Kidney epithelial cell (primary cell): Measurements from ENCODE around the gene NECAB2. TPM values are rescaled to one million over a fixed set of nuclear protein-coding genes. Genes with fewer than 3 reads are reported as not detected.

Source experiments
- DNase-seq: peaks from one replicate; pipeline ENCODE4 v3.0.0-alpha.2; 2010; ENCODE audit warnings: low read depth
- H3K27me3 ChIP-seq: 2 replicates; pipeline ENCODE4 v1.6.0; 2011; ENCODE audit warnings: low read length; ENCODE audit not compliant: control insufficient read depth, insufficient read depth
- H3K36me3 ChIP-seq: 2 replicates; pipeline ENCODE4 v1.5.1; 2011; ENCODE audit warnings: low read length; ENCODE audit not compliant: control insufficient read depth, insufficient read depth
- H3K4me3 ChIP-seq: 2 replicates; pipeline ENCODE4 v1.5.1; 2011; ENCODE audit warnings: low read depth, mild to moderate bottlenecking, control low read depth, low read length
- CTCF ChIP-seq: IDR thresholded peaks from 2 replicates; pipeline ENCODE4 v1.5.1; 2011; ENCODE audit warnings: mild to moderate bottlenecking, moderate library complexity, low read length, control low read depth, inconsistent platforms; ENCODE audit not compliant: insufficient read depth, poor library complexity, severe bottlenecking
- total RNA-seq: library from RNA; depleted of rRNA; stranded (reverse); fragments of >200 nt; gene quantifications from 2 replicates; pipeline ENCODE4 v1.2.3, GENCODE V29; 2015

Gene NECAB2
- total RNA-seq, 1 donor from 2014 or later, result not detected

- H3K27me3 ChIP-seq, result no peaks in the 10 kb centered on the region
- no peaks in the 10 kb centered on the region for H3K36me3 ChIP-seq
- DNase-seq, result no peak
- no peak for TF ChIP-seq CTCF
- H3K4me3 ChIP-seq, result no peak overlapping the region
Measured at GRCh38 chr16:84014570-84015327, 46.7 kb downstream of the NECAB2 start.

- Histone ChIP-seq H3K27me3 (no peaks in the 10 kb centered on the region), H3K36me3 (no peaks in the 10 kb centered on the region), H3K4me3 (no peak overlapping the region)
- no peak for DNase-seq
- TF ChIP-seq CTCF, result no peak
Measured at GRCh38 chr16:84015399-84015798, 47.4 kb downstream of the NECAB2 start.

GRCh38 chr16:84016477-84016876, 48.4 kb downstream of the NECAB2 start:
- Histone ChIP-seq H3K27me3 (no peaks in the 10 kb centered on the region), H3K36me3 (no peaks in the 10 kb centered on the region), H3K4me3 (no peak overlapping the region)
- no peak for DNase-seq
- no peak for TF ChIP-seq CTCF

GRCh38 chr16:84018710-84019109, 50.7 kb downstream of the NECAB2 start:
- no peak for TF ChIP-seq CTCF
- Histone ChIP-seq H3K36me3 (no peaks in the 10 kb centered on the region), H3K27me3 (no peaks in the 10 kb centered on the region), H3K4me3 (no peak overlapping the region)
- no peak for DNase-seq

GRCh38 chr16:84020353-84020752, 52.3 kb downstream of the NECAB2 start:
- H3K4me3 ChIP-seq, result no peak overlapping the region
- H3K27me3 ChIP-seq, result no peaks in the 10 kb centered on the region
- no peak for DNase-seq
- TF ChIP-seq CTCF, result no peak
- H3K36me3 ChIP-seq, result no peaks in the 10 kb centered on the region

- no peak for DNase-seq
- no peak for TF ChIP-seq CTCF
- H3K4me3 ChIP-seq, result no peak overlapping the region
Measured at GRCh38 chr16:84021488-84021887, 53.4 kb downstream of the NECAB2 start.

More at GRCh38 chr16:84021488-84021887, 53.4 kb downstream of the NECAB2 start:
- no peaks in the 10 kb centered on the region for H3K27me3 ChIP-seq
- H3K36me3 ChIP-seq, result no peaks in the 10 kb centered on the region
